GM12872 (cell line): ENCODE results near the gene NAA60.

Experiments used
- TF ChIP-seq, protein P1 (sequence below): IDR thresholded peaks from 3 replicates; pipeline ENCODE4 v1.5.1; 2011; ENCODE audit warnings: low read depth, mild to moderate bottlenecking, low read length, moderate library complexity; ENCODE audit not compliant: insufficient read depth

NAA60 gene

DNA sequence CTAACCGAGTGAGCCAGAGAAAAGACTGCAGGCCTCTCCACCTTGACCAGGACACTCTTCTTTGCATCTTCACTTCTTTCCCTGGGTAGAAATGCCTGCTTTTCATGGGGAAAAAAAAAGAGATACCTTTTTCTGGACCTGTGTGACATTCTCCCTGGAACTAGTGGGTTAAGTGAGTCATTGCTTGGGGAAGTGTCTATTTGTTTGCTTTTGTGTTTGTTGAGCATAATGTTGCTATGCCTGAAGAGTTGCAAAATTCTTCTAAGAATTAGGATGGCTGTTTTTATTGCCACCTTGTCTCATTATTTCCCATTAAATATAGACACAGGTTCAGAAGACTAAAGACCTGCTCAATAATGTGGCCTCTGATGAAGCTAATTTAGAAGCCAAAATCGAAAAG is 76.1 kb downstream of the NAA60 start:
- TF ChIP-seq, protein P1, sequence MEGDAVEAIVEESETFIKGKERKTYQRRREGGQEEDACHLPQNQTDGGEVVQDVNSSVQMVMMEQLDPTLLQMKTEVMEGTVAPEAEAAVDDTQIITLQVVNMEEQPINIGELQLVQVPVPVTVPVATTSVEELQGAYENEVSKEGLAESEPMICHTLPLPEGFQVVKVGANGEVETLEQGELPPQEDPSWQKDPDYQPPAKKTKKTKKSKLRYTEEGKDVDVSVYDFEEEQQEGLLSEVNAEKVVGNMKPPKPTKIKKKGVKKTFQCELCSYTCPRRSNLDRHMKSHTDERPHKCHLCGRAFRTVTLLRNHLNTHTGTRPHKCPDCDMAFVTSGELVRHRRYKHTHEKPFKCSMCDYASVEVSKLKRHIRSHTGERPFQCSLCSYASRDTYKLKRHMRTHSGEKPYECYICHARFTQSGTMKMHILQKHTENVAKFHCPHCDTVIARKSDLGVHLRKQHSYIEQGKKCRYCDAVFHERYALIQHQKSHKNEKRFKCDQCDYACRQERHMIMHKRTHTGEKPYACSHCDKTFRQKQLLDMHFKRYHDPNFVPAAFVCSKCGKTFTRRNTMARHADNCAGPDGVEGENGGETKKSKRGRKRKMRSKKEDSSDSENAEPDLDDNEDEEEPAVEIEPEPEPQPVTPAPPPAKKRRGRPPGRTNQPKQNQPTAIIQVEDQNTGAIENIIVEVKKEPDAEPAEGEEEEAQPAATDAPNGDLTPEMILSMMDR = no peak

GRCh38 chr16:3520413-3520812 is 76.9 kb downstream of the NAA60 start:
- TF ChIP-seq, protein P1 = no peak

- TF ChIP-seq, protein P1 = no peak
These were observed 77.4 kb downstream of the NAA60 start for GRCh38 chr16:3520841-3521240.

GRCh38 chr16:3523281-3523680 is 79.8 kb downstream of the NAA60 start:
- TF ChIP-seq, protein P1 = no peak

DNA sequence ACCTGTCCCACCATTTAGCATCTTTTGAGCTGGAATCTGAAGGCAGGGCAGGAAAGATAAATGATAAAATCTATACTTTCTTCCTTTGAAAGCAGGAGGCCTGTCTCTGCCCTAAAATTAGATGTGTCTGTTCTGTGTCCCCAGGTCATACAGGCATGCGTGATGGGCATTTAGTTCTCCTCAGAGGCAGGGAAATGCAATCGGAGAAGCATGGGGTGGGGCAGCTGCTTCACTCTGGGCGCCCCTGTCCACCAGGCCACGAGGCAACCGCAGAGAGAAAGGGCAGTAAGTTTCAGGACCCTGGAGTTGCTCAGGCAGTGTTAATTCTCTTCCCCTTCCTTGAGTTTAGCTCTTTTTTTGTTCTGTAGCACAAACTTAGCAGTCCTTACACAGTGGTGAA is 82.5 kb downstream of the NAA60 start:
- TF ChIP-seq, protein P1 = no peak

DNA sequence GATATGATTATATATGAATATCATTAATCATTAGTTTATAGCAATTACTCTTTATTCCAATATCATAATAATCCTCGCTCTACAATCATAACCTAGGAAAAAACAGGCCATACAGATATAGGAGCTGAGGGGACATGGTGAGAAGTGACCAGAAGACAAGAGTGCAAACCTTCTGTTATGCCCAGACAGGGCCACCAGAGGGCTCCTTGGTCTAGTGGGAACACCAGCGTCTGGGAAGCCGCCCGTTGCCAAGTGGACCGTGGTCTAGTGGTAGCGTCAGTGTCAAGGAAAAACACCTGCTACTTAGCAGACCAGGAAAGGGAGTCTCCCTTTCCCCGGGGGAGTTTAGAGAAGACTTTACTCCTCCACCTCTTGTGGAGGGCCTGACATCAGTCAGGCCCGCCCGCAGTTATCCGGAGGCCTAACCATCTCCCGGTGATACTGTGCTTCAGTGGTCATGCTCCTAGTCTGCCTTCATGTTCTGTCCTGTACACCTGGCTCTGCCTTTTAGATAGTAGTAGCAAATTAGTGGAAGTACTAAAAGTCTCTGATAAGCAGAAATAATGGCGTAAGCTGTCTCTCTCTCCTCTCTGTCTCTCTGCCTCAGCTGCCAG is 83.8 kb downstream of the NAA60 start:
- TF ChIP-seq, protein P1 = peak; percentile 76

DNA sequence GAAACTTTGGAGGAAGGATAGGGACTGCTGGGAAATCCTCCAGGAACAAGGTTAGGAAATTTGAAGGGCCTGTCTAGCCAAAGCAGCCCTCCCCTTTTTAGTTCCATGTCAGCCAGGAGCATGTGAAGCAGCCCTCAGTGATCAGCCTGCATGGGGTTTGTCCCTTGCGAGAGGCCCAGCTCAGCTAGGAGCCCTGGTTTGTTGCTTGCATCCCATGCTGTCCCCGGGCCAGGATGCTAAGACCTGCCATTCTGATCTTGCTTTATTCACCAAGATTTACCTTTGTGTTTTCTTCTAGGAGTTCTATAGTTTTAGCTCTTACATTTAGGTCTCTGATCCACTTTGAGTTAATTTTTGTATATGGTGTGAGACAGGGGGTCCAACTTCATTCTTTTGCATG is 84.9 kb downstream of the NAA60 start:
- TF ChIP-seq, protein P1 = no peak
